GM06990 (cell line): ENCODE results near the gene WDR27.

ENCODE experiments used
- DNase-seq: peaks from one replicate; pipeline ENCODE4 v3.0.0-alpha.2; 2011; ENCODE audit not compliant: insufficient read length; ENCODE audit errors: extremely low read depth
- H3K27me3 ChIP-seq: replicated peaks from 2 replicates; pipeline ENCODE4 v1.6.0; 2011; ENCODE audit warnings: low read length; ENCODE audit not compliant: control insufficient read depth, insufficient read depth
- H3K36me3 ChIP-seq: 2 replicates; pipeline ENCODE4 v1.5.1; 2011; ENCODE audit warnings: low read length; ENCODE audit not compliant: control insufficient read depth, insufficient read depth
- H3K4me3 ChIP-seq: replicated peaks from 2 replicates; pipeline ENCODE4 v1.5.1; 2011; ENCODE audit warnings: low read depth, mild to moderate bottlenecking, control low read depth, low read length
- CTCF ChIP-seq: IDR thresholded peaks from 2 replicates; pipeline ENCODE4 v1.5.1; 2011; ENCODE audit warnings: low read length, control low read depth, mild to moderate bottlenecking, inconsistent platforms; ENCODE audit not compliant: insufficient read depth, poor library complexity, severe bottlenecking

WDR27 gene

GRCh38 chr6:169424149-169424804 lies 277.6 kb downstream of the WDR27 start:
- H3K27me3 ChIP-seq = no peaks in the 10 kb centered on the region
- no peaks in the 10 kb centered on the region for H3K36me3 ChIP-seq
- H3K4me3 ChIP-seq = no peak overlapping the region
- DNase-seq = no peak
- TF ChIP-seq CTCF = no peak

- TF ChIP-seq CTCF = no peak
- H3K4me3 ChIP-seq = no peak overlapping the region
- no peaks in the 10 kb centered on the region for H3K36me3 ChIP-seq
- no peak for DNase-seq
- H3K27me3 ChIP-seq = no peaks in the 10 kb centered on the region
Observed at GRCh38 chr6:169421586-169422264, 280.1 kb downstream of the WDR27 start.

- Histone ChIP-seq H3K4me3 (no peak overlapping the region), H3K27me3 (no peaks in the 10 kb centered on the region), H3K36me3 (no peaks in the 10 kb centered on the region)
- no peak for DNase-seq
- no peak for TF ChIP-seq CTCF
Observed at GRCh38 chr6:169420912-169421543, 280.8 kb downstream of the WDR27 start.

- Histone ChIP-seq H3K27me3 (no peaks in the 10 kb centered on the region), H3K36me3 (no peaks in the 10 kb centered on the region), H3K4me3 (no peak overlapping the region)
- no peak for DNase-seq
- no peak for TF ChIP-seq CTCF
Observed at GRCh38 chr6:169417101-169417500, 284.7 kb downstream of the WDR27 start.

- H3K4me3 ChIP-seq = no peak overlapping the region
- no peak for TF ChIP-seq CTCF
Observed at GRCh38 chr6:169416249-169416648, 285.6 kb downstream of the WDR27 start.

More at GRCh38 chr6:169416249-169416648, 285.6 kb downstream of the WDR27 start:
- no peaks in the 10 kb centered on the region for H3K36me3 ChIP-seq
- H3K27me3 ChIP-seq = no peaks in the 10 kb centered on the region
- DNase-seq = no peak
